ENCODE measurements around the gene TBRG4. TPM values are rescaled to one million over a fixed set of nuclear protein-coding genes. Genes with fewer than 3 reads are reported as not detected.

TBRG4 gene
- total RNA-seq, 1 experiment from 2014 or later = 107 TPM

DNA sequence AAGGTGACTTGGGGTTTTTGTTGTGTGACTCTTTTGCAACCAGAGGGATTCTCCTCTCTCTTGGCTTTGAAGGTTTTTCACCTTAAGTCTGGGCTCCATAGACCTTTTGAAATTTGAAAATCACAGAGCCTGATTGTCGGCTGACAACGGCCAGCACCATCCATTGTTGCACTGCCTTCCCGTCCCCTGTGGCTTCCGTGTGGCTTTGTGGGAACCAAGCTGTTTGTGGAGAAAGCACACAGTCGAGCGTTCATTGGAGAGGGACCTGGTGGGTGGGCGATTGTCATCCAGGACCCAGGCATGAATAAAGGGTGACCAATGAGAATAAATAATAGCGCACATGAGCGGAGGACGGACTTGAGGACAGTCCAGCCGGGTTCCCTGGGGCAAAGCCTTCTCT, 38.7 kb upstream of the TBRG4 start:
- intact Hi-C loops (cut with micrococcal nuclease) = loop anchor here (5.0 kb wide), 1 partner anchor 512 kb away; no protein-coding TSS in a partner anchor
- ChIA-PET POLR2A (ENCODE audit: unreplicated experiment) (no interaction called here), CTCF (no interaction called here)
- H3K4me3 ChIP-seq (ENCODE audit: low read length) = no peak overlapping the region
- no peak overlapping the region for H3K27ac ChIP-seq (ENCODE audit: low read length)
- no peak overlapping the region for H3K9ac ChIP-seq (ENCODE audit: low read length)
- H2AFZ ChIP-seq (ENCODE audit: low read length) = no peak overlapping the region
- BruUV-seq (replicated peaks) = no TSS peak
- H4K20me1 ChIP-seq (ENCODE audit: low read length) = no peaks in the 10 kb centered on the region
- no peaks in the 10 kb centered on the region for H3K9me2 ChIP-seq (replicated peaks; ENCODE audit: low read length)
- no peak for DNase-seq
- H3K79me2 ChIP-seq (ENCODE audit: low read length) = no peaks in the 10 kb centered on the region
- TF ChIP-seq, protein P1, sequence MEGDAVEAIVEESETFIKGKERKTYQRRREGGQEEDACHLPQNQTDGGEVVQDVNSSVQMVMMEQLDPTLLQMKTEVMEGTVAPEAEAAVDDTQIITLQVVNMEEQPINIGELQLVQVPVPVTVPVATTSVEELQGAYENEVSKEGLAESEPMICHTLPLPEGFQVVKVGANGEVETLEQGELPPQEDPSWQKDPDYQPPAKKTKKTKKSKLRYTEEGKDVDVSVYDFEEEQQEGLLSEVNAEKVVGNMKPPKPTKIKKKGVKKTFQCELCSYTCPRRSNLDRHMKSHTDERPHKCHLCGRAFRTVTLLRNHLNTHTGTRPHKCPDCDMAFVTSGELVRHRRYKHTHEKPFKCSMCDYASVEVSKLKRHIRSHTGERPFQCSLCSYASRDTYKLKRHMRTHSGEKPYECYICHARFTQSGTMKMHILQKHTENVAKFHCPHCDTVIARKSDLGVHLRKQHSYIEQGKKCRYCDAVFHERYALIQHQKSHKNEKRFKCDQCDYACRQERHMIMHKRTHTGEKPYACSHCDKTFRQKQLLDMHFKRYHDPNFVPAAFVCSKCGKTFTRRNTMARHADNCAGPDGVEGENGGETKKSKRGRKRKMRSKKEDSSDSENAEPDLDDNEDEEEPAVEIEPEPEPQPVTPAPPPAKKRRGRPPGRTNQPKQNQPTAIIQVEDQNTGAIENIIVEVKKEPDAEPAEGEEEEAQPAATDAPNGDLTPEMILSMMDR (conservative IDR thresholded peaks at IDR 0.05; ENCODE audit: low read depth, low read length) = no peak
- TF ChIP-seq EZH2phosphoT487 (IDR thresholded peaks at IDR 0.05; ENCODE audit: borderline replicate concordance, low read length) = no peak
- TF ChIP-seq EZH2 (IDR thresholded peaks at IDR 0.05; ENCODE audit: low read length, unreplicated experiment) = no peak
- no peaks in the 10 kb centered on the region for H3K9me3 ChIP-seq (ENCODE audit: low read length)
- H3K4me2 ChIP-seq (ENCODE audit: low read length) = no peak overlapping the region
- H3F3A ChIP-seq (ENCODE audit: low read length, unreplicated experiment) = no peaks in the 10 kb centered on the region
- no peaks in the 10 kb centered on the region for H3K4me1 ChIP-seq (ENCODE audit: insufficient read depth, low read length)
- no peak for ATAC-seq
- no peaks in the 10 kb centered on the region for H3K36me3 ChIP-seq (ENCODE audit: low read depth, low read length)
- no peaks in the 10 kb centered on the region for H3K27me3 ChIP-seq (ENCODE audit: low read length)

DNA sequence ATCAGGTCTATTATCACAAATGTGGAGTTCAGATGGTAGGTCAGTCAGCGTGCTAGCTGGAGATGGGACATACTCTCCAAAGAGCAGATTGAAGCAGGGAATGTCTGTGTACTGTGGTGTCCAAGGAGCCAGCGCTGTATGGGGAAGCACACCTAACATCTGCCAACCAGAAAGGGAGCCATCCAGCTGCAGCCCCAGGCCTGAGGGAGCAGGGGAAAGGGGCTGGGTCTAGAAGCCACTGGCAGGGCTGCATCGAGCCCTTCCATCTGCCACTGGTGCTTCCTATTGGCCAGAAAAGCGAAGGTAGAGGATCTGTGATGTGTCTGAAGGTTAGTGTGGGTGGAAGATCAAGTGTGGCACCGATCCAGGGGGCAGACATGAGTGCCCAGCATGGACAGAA, 38.1 kb upstream of the TBRG4 start:
- Histone ChIP-seq H4K20me1 (ENCODE audit: low read length) (no peaks in the 10 kb centered on the region), H3K9me2 (replicated peaks; ENCODE audit: low read length) (no peaks in the 10 kb centered on the region), H3F3A (ENCODE audit: low read length, unreplicated experiment) (no peaks in the 10 kb centered on the region), H3K79me2 (ENCODE audit: low read length) (no peaks in the 10 kb centered on the region), H3K27ac (ENCODE audit: low read length) (no peak overlapping the region), H3K4me1 (ENCODE audit: insufficient read depth, low read length) (no peaks in the 10 kb centered on the region), H3K27me3 (ENCODE audit: low read length) (no peaks in the 10 kb centered on the region), H3K9me3 (ENCODE audit: low read length) (no peaks in the 10 kb centered on the region), H3K4me2 (ENCODE audit: low read length) (no peak overlapping the region), H3K9ac (ENCODE audit: low read length) (no peak overlapping the region), H2AFZ (ENCODE audit: low read length) (no peak overlapping the region), H3K4me3 (ENCODE audit: low read length) (no peak overlapping the region), H3K36me3 (ENCODE audit: low read depth, low read length) (no peaks in the 10 kb centered on the region)
- BruUV-seq (replicated peaks) = no TSS peak
- TF ChIP-seq EZH2phosphoT487 (IDR thresholded peaks at IDR 0.05; ENCODE audit: borderline replicate concordance, low read length) (no peak), EZH2 (IDR thresholded peaks at IDR 0.05; ENCODE audit: low read length, unreplicated experiment) (no peak)
- TF ChIP-seq, protein P1 (conservative IDR thresholded peaks at IDR 0.05; ENCODE audit: low read depth, low read length) = no peak
- no peak for DNase-seq
- no peak for ATAC-seq
- ChIA-PET POLR2A (ENCODE audit: unreplicated experiment) (no interaction called here), CTCF (no interaction called here)
- intact Hi-C loops (cut with micrococcal nuclease) = loop anchor here (5.0 kb wide), 1 partner anchor 513 kb away; no protein-coding TSS in a partner anchor

DNA sequence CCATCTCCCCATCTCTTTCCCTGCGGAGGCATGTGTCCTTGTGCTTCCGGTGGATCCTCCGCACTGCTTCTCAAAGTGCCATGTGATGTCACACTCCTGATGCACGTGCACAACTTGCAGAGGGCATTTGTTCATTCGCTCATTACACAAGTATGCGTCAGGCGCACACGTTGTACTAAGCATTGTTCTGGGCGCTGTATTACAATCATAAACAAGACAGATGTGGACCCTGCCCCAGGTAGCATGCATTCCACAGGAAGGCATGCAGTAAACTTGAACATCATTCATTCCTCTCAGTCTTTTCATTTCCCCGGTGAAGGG, 37.1 kb upstream of the TBRG4 start:
- Histone ChIP-seq H3K36me3 (ENCODE audit: low read depth, low read length) (no peaks in the 10 kb centered on the region), H3K4me2 (ENCODE audit: low read length) (no peak overlapping the region), H3F3A (ENCODE audit: low read length, unreplicated experiment) (no peaks in the 10 kb centered on the region), H3K27ac (ENCODE audit: low read length) (no peak overlapping the region), H4K20me1 (ENCODE audit: low read length) (no peaks in the 10 kb centered on the region), H3K4me1 (ENCODE audit: insufficient read depth, low read length) (no peaks in the 10 kb centered on the region), H3K9me2 (replicated peaks; ENCODE audit: low read length) (no peaks in the 10 kb centered on the region), H2AFZ (ENCODE audit: low read length) (no peak overlapping the region), H3K27me3 (ENCODE audit: low read length) (no peaks in the 10 kb centered on the region), H3K9ac (ENCODE audit: low read length) (no peak overlapping the region), H3K4me3 (ENCODE audit: low read length) (no peak overlapping the region), H3K9me3 (ENCODE audit: low read length) (no peaks in the 10 kb centered on the region), H3K79me2 (ENCODE audit: low read length) (no peaks in the 10 kb centered on the region)
- intact Hi-C loops (cut with micrococcal nuclease) = no loop called here
- POLR2A ChIA-PET (ENCODE audit: unreplicated experiment) = no interaction called here
- TF ChIP-seq, protein P1 (conservative IDR thresholded peaks at IDR 0.05; ENCODE audit: low read depth, low read length) = no peak
- TF ChIP-seq EZH2 (IDR thresholded peaks at IDR 0.05; ENCODE audit: low read length, unreplicated experiment) = no peak
- TF ChIP-seq EZH2phosphoT487 (IDR thresholded peaks at IDR 0.05; ENCODE audit: borderline replicate concordance, low read length) = no peak
- ATAC-seq (no peak), DNase-seq (no peak)
- CTCF ChIA-PET = no interaction called here
- no TSS peak for BruUV-seq (replicated peaks)
